Adrenal gland (tissue), 12 donors: ENCODE data around the gene SSR2. TPM values are rescaled to one million over a fixed set of nuclear protein-coding genes. Genes with fewer than 3 reads are reported as not detected.

Source experiments
- DNase-seq, 7 donors: peaks; one replicate each; pipeline ENCODE4 v3.0.0-alpha.2; 2019 to 2020
- H3K27ac ChIP-seq, 5 donors: fragments of 200-600 bp; sonication (generic) in 4 of 5; 1 replicate in 3 of 5; 2 replicates in 2 of 5; pipeline versions ENCODE4 v1.5.1 to v1.8.0; 2016 to 2020; ENCODE audit warnings: mild to moderate bottlenecking in 1 of 5
- H3K27me3 ChIP-seq: fragments of 200-600 bp; 2 replicates; pipeline ENCODE4 v1.8.0; 2021
- H3K36me3 ChIP-seq, 2 donors: fragments of 200-600 bp; replicated peaks in 1 of 2; 1 replicate in 1 of 2; 2 replicates in 1 of 2; pipeline versions ENCODE4 v1.5.1 to v1.8.0; 2018 to 2022
- H3K4me1 ChIP-seq, 2 donors: fragments of 200-600 bp; replicated peaks in 1 of 2; 1 replicate in 1 of 2; 2 replicates in 1 of 2; pipeline versions ENCODE4 v1.5.1 to v1.8.0; 2018 to 2021
- H3K4me3 ChIP-seq, 4 donors: fragments of 200-600 bp; sonication (generic) in 3 of 4; one replicate each; pipeline ENCODE4 v1.5.1; 2016 to 2018
- H3K9me3 ChIP-seq, 3 donors: fragments of 200-600 bp; sonication (generic) in 1 of 3; replicated peaks in 1 of 3; 1 replicate in 2 of 3; 2 replicates in 1 of 3; pipeline versions ENCODE4 v1.5.1 to v1.8.0; 2016 to 2021
- POLR2A ChIP-seq, 2 donors: fragments of 450-650 bp; IDR thresholded peaks; one replicate each; pipeline ENCODE4 v1.6.1; 2017; ENCODE audit warnings: antibody characterized with exemption in 2 of 2, mild to moderate bottlenecking in 2 of 2, moderate library complexity in 1 of 2
- WGBS, 4 donors: extraction: QIAGEN DNeasy Blood & Tissue Kit in 2 of 4; methylation state at CpG; one replicate each; pipeline versions ENCODE4 v1.1.5 to v1.1.7; 2013 to 2017; 5-methylcytosine and 5-hydroxymethylcytosine counted together
- intact Hi-C, 2 donors: fragments of 100-400 bp; cut with DNase I; formaldehyde crosslinking; loops; one replicate each; pipeline versions ENCODE4 v1.14.1 to v1.15.0; 2022 to 2023
- polyA plus RNA-seq, 3 donors: library from polyadenylated mRNA; stranded (reverse); fragments of 200-250 nt in 2 of 3; fragments of 350-450 nt in 1 of 3; fragmentation: Illumina TruSeq in 1 of 3; extraction: RNeasy Lipid Tissue Mini Kit (QIAGEN cat#74804) in 1 of 3; gene quantifications; one replicate each; pipeline ENCODE4 v1.2.3, GENCODE V29; 2013 to 2014
- total RNA-seq, 9 donors: library from RNA; depleted of rRNA in 4 of 9; stranded (reverse); fragments of >200 nt in 4 of 9; fragments of 120-200 nt in 1 of 9; fragmentation: NEBNext Ultra II Directional in 1 of 9; extraction: Animal tissue kit (Norgen Biotek cat#: 25700) in 1 of 9; gene quantifications; one replicate each; pipeline versions ENCODE4 v1.1.0 to v1.2.4, GENCODE V29; 2013 to 2023
- TF ChIP-seq, protein P1 (sequence below), 6 experiments: fragments of 450-650 bp in 4 of 6; fragments of 200-600 bp in 2 of 6; sonication (generic) in 1 of 6; IDR thresholded peaks; 1 replicate in 5 of 6; 2 replicates in 1 of 6; pipeline versions ENCODE4 v1.5.1 to v1.8.0; 2016 to 2021; ENCODE audit warnings: antibody characterized with exemption in 6 of 6, mild to moderate bottlenecking in 2 of 6, moderate library complexity in 1 of 6
- donor health status: healthy with polysubstance abuse.
- donor health status: Bipolar disorder and iron deficiency.
- donor health status: DM: yes; HTN: yes; CAD: no.
- donor health status: DM: no; HTN: no; CAD: no.
- donor health status: DM: no; HTN: no; CAD: no.
- donor health status: DM: yes; HTN: yes; CAD: no.

Gene SSR2
- total and polyA plus RNA-seq, 12 donors = 164 to 724 (median 354) TPM

DNA sequence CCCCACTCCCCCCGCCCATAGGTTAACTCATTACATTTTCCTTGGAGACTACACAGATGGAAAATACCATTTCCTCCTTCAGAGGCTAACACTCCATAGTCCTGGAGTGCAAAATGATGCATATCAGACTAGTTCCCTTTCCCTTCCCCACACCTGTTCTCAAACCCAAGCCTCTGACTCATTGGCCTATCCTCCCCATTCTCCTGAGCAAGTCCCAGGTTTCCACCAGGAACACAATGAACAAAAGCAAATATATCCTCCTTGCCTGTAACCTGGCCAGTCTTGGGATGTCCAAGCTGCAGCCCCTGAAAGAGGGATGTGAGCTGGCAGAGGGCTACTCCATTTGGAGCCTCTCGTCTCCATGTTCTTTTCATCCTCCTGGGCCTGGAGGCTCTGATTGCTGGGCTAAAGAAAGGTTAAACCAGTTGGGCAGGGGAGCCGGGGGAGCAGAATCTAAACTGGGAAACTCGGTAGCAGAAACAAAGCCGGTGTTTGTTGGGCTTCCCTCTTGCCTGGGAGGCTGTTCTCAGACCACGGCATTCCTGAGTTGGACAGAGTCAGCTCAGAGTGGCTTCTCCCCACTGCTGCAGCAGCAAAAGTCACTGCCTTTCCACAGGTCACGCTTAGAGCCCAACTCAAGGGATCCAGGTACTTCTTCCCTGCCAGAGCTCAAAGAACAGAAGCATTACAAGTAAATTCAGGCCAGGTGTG lies 13.9 kb downstream of the SSR2 start:
- Histone ChIP-seq H3K9me3 (no peaks in the 10 kb centered on the region), H3K27me3 (no peaks in the 10 kb centered on the region), H3K4me3 (no peak overlapping the region), H3K4me1 (peaks cover 0 to 9% of the 10 kb centered on the region in 2 donors), H3K36me3 (peaks cover 0 to 36% of the 10 kb centered on the region in 2 donors), H3K27ac (no peak overlapping the region)
- no peak for DNase-seq
- TF ChIP-seq, protein P1, sequence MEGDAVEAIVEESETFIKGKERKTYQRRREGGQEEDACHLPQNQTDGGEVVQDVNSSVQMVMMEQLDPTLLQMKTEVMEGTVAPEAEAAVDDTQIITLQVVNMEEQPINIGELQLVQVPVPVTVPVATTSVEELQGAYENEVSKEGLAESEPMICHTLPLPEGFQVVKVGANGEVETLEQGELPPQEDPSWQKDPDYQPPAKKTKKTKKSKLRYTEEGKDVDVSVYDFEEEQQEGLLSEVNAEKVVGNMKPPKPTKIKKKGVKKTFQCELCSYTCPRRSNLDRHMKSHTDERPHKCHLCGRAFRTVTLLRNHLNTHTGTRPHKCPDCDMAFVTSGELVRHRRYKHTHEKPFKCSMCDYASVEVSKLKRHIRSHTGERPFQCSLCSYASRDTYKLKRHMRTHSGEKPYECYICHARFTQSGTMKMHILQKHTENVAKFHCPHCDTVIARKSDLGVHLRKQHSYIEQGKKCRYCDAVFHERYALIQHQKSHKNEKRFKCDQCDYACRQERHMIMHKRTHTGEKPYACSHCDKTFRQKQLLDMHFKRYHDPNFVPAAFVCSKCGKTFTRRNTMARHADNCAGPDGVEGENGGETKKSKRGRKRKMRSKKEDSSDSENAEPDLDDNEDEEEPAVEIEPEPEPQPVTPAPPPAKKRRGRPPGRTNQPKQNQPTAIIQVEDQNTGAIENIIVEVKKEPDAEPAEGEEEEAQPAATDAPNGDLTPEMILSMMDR (IDR thresholded peaks at IDR 0.05) = no peak
- no peak for TF ChIP-seq POLR2A (IDR thresholded peaks at IDR 0.05)
- intact Hi-C loops = loop anchor here in 1 of 2 donors (10.0 kb wide), 1 partner anchor 58 kb away; the partner anchor contains the start of gene RAB25
- 76 to 90% (median 80%) methylated on average over 6 to 7 of the region's 7 CpGs for WGBS, 4 donors

DNA sequence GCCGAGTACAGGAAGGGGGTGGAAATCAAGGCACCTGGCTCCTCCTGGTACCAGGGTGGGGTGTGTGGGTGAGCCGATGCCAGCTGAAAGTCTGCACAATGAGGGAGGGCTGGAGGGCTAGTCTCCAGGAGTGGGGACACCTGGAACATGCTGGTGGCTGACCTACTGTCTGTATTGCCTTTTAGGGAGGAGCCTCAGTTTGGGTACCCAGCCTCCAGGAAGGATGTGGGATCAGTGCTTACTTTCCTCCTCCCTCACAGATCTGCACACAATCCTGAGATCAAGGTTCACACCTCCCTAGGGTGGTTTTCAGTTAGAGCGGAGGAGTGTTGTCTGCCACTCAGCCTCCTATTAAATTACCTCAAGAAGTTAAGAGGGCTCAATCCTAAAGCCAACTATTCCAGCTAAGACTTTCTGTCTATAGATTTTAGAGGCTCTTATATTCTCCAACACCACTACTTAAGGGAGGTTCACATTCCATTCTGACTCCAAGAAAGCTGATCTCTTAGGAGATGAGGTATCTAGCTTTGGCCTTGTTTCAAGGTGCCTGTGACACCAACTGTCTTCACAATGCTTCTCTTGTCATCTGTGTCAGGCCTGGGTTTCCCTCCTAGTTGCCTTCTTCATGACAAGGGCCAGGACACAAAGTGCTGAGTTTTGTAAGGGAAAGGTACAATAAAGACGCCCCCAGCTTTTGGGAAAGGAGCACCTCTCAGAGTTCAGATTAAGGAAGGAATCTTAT lies 15.7 kb downstream of the SSR2 start:
- no peak for DNase-seq
- peaks cover 0 to 19% of the 10 kb centered on the region in 2 donors for H3K4me1 ChIP-seq
- TF ChIP-seq POLR2A (IDR thresholded peaks at IDR 0.05) = no peak
- TF ChIP-seq, protein P1 (IDR thresholded peaks at IDR 0.05) = no peak
- H3K4me3 ChIP-seq = no peak overlapping the region
- H3K36me3 ChIP-seq = peaks cover 0 to 18% of the 10 kb centered on the region in 2 donors
- no peaks in the 10 kb centered on the region for H3K27me3 ChIP-seq
- no peaks in the 10 kb centered on the region for H3K9me3 ChIP-seq
- intact Hi-C loops = loop anchor here in 1 of 2 donors (10.0 kb wide), 1 partner anchor 60 kb away; the partner anchor contains the start of gene RAB25
- no peak overlapping the region for H3K27ac ChIP-seq
- WGBS, 4 donors = 78 to 94% (median 87%) methylated on average over 4 of the region's 4 CpGs

DNA sequence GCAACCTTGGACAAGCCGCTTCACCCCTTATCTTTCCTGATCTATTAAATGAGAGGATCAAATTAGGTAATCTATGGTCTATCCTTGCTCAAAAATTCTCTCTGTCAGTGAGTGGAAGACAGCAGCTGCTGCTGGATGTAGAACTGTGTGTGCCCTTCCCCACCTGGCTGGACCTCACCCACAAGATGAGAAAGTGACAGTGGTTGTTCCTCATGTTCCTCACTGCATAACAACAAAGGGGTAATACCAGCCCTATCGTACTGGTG lies 16.9 kb downstream of the SSR2 start:
- Histone ChIP-seq H3K4me3 (no peak overlapping the region), H3K27ac (no peak overlapping the region), H3K27me3 (no peaks in the 10 kb centered on the region), H3K9me3 (no peaks in the 10 kb centered on the region), H3K4me1 (peaks cover 0 to 18% of the 10 kb centered on the region in 2 donors), H3K36me3 (peaks cover 0 to 6% of the 10 kb centered on the region in 2 donors)
- TF ChIP-seq POLR2A (IDR thresholded peaks at IDR 0.05) = no peak
- TF ChIP-seq, protein P1 (IDR thresholded peaks at IDR 0.05) = no peak
- DNase-seq = no peak
- 25 to 35% (median 29%) methylated on average over 2 of the region's 2 CpGs for WGBS, 4 donors
- intact Hi-C loops = loop anchor here in 1 of 2 donors (10.0 kb wide), 1 partner anchor 61 kb away; the partner anchor contains the start of gene RAB25

DNA sequence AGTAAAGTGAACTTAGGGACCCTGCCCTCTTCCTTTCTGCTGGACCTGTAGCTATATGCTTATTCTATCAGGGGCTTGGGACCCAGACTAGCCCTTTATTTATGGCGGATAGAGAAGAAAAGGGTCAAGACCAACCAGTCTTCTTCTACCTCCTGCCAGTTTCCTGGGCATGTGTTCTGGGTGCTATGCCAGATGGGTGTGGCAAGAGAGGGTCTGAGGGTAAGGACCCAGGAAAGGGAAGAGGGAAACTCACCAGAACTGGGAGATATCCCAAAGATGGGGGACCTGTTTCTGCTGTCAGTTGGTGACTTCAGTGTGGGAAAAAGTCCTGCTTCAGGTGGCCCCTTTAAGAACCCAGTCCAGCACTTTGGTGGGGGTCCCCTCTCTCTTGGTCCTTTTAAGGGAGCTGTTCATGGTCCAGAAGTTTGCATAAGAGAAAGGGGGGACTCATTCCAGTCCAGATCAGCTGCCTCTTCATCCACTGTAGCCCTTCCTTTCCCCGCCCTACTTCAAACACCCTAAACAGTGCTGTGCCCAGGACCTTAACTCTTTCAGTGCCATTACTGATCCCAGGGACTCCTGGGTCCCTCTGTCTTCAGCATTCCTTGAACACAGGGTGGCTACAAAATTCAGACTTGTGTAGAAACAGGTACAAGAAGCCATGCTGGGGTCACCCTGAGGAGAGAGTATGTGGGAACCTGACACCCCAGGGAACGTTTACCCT lies 18.4 kb downstream of the SSR2 start:
- TF ChIP-seq, protein P1 (IDR thresholded peaks at IDR 0.05) = no peak
- no peak for TF ChIP-seq POLR2A (IDR thresholded peaks at IDR 0.05)
- intact Hi-C loops = loop anchor here in 1 of 2 donors (10.0 kb wide), 1 partner anchor 62 kb away; the partner anchor contains the start of gene RAB25

More for the DNA sequence above, 18.4 kb downstream of the SSR2 start:
- Histone ChIP-seq H3K36me3 (no peaks in the 10 kb centered on the region), H3K27me3 (no peaks in the 10 kb centered on the region), H3K4me3 (no peak overlapping the region), H3K9me3 (no peaks in the 10 kb centered on the region), H3K4me1 (peaks cover 0 to 14% of the 10 kb centered on the region in 2 donors), H3K27ac (no peak overlapping the region)
- no peak for DNase-seq
- WGBS, 4 donors = 56 to 70% (median 65%) methylated on average over 3 of the region's 3 CpGs
